ENCODE measurements around the gene RPP30.

Gene RPP30

GRCh38 chr10:90871766-90872647, at the start of gene RPP30:
RPP30 (plus strand) TSS chr10:90871974; CDS start chr10:90871987, 13 bp downstream.
- peaks cover 10% of the 10 kb centered on the region; the same call in 1 of the 2 replicates for H3K36me3 ChIP-seq (replicated peaks; ENCODE audit: insufficient read depth, low read length)
- peaks cover 42% of the 10 kb centered on the region for H3K79me2 ChIP-seq (ENCODE audit: low read length)
- peak within 1 kb of the TSS; percentile 88 for H3K4me2 ChIP-seq (ENCODE audit: low read depth, low read length)
- H2AFZ ChIP-seq (ENCODE audit: low read length): peak within 1 kb of the TSS; percentile 97
- H3K27me3 ChIP-seq (replicated peaks; ENCODE audit: insufficient read depth, low read length): no peaks in the 10 kb centered on the region
- no peaks in the 10 kb centered on the region for H3F3A ChIP-seq (ENCODE audit: insufficient read depth, low read length)
- TF ChIP-seq, protein P1, sequence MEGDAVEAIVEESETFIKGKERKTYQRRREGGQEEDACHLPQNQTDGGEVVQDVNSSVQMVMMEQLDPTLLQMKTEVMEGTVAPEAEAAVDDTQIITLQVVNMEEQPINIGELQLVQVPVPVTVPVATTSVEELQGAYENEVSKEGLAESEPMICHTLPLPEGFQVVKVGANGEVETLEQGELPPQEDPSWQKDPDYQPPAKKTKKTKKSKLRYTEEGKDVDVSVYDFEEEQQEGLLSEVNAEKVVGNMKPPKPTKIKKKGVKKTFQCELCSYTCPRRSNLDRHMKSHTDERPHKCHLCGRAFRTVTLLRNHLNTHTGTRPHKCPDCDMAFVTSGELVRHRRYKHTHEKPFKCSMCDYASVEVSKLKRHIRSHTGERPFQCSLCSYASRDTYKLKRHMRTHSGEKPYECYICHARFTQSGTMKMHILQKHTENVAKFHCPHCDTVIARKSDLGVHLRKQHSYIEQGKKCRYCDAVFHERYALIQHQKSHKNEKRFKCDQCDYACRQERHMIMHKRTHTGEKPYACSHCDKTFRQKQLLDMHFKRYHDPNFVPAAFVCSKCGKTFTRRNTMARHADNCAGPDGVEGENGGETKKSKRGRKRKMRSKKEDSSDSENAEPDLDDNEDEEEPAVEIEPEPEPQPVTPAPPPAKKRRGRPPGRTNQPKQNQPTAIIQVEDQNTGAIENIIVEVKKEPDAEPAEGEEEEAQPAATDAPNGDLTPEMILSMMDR (IDR thresholded peaks at IDR 0.05; ENCODE audit: low read length): no peak
- TF ChIP-seq EZH2phosphoT487 (IDR thresholded peaks at IDR 0.05; ENCODE audit: low read length): no peak
- no peak for TF ChIP-seq EZH2 (optimal IDR thresholded peaks at IDR 0.05; ENCODE audit: low read depth, low read length)
- H3K4me3 ChIP-seq (ENCODE audit: low read length): peak within 1 kb of the TSS; percentile 93
- peaks cover 18% of the 10 kb centered on the region for H3K4me1 ChIP-seq (ENCODE audit: low read length)
- peak within 1 kb of the TSS; percentile 84 for H3K9ac ChIP-seq (ENCODE audit: low read length)
- peak within 1 kb of the TSS; percentile 38; the same call in 1 of the 2 replicates for H3K27ac ChIP-seq (ENCODE audit: low read length)
- no peaks in the 10 kb centered on the region for H3K9me3 ChIP-seq (replicated peaks; ENCODE audit: insufficient read depth, low read length)
- no peaks in the 10 kb centered on the region for H3K9me2 ChIP-seq (replicated peaks; ENCODE audit: insufficient read depth, low read length)
- H4K20me1 ChIP-seq (ENCODE audit: insufficient read depth, low read length): no peaks in the 10 kb centered on the region
- peak; percentile 91 for DNase-seq

GRCh38 chr10:90822508-90822907, 49.3 kb upstream of the RPP30 start:
- no peak overlapping the region for H3K4me2 ChIP-seq (ENCODE audit: low read depth, low read length)
- no peaks in the 10 kb centered on the region for H3F3A ChIP-seq (ENCODE audit: insufficient read depth, low read length)
- H3K79me2 ChIP-seq (ENCODE audit: low read length): no peaks in the 10 kb centered on the region
- DNase-seq: no peak
- no peaks in the 10 kb centered on the region for H3K4me1 ChIP-seq (ENCODE audit: low read length)
- TF ChIP-seq, protein P1 (IDR thresholded peaks at IDR 0.05; ENCODE audit: low read length): no peak
- TF ChIP-seq EZH2 (optimal IDR thresholded peaks at IDR 0.05; ENCODE audit: low read depth, low read length): no peak
- no peak for TF ChIP-seq EZH2phosphoT487 (IDR thresholded peaks at IDR 0.05; ENCODE audit: low read length)
- H4K20me1 ChIP-seq (ENCODE audit: insufficient read depth, low read length): no peaks in the 10 kb centered on the region
- H3K9ac ChIP-seq (ENCODE audit: low read length): no peak overlapping the region
- H2AFZ ChIP-seq (ENCODE audit: low read length): no peak overlapping the region
- H3K9me2 ChIP-seq (replicated peaks; ENCODE audit: insufficient read depth, low read length): no peaks in the 10 kb centered on the region
- no peaks in the 10 kb centered on the region for H3K27me3 ChIP-seq (replicated peaks; ENCODE audit: insufficient read depth, low read length)
- H3K4me3 ChIP-seq (ENCODE audit: low read length): no peak overlapping the region
- H3K36me3 ChIP-seq (replicated peaks; ENCODE audit: insufficient read depth, low read length): no peaks in the 10 kb centered on the region
- H3K27ac ChIP-seq (ENCODE audit: low read length): no peak overlapping the region
- H3K9me3 ChIP-seq (replicated peaks; ENCODE audit: insufficient read depth, low read length): no peaks in the 10 kb centered on the region

DNA sequence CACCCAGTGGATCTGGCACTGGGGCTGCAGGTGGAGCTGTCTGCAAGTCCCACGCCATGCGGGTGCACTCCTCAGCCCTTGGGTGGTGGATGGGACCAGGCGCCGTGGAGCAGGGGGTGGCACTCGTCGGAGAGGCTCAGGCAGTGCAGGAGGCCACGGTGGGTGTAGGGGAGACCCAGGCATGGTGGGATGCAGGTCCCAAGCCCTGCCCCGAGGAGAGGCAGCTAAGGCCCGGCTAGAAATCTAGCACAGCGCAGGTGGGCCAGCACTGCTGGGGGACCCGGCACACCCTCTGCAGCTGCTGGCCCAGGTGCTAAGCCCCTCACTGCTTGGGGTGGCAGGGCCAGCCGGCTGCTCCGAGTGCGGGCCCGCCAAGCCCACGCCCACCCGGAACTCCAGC, 39.7 kb upstream of the RPP30 start:
- no peak overlapping the region for H3K4me3 ChIP-seq (ENCODE audit: low read length)
- H3K27ac ChIP-seq (ENCODE audit: low read length): no peak overlapping the region
- no peaks in the 10 kb centered on the region for H3K9me2 ChIP-seq (replicated peaks; ENCODE audit: insufficient read depth, low read length)
- no peak overlapping the region for H3K9ac ChIP-seq (ENCODE audit: low read length)
- H3K9me3 ChIP-seq (replicated peaks; ENCODE audit: insufficient read depth, low read length): no peaks in the 10 kb centered on the region
- no peak overlapping the region for H2AFZ ChIP-seq (ENCODE audit: low read length)
- no peak for TF ChIP-seq EZH2 (optimal IDR thresholded peaks at IDR 0.05; ENCODE audit: low read depth, low read length)
- no peak for TF ChIP-seq EZH2phosphoT487 (IDR thresholded peaks at IDR 0.05; ENCODE audit: low read length)
- TF ChIP-seq, protein P1 (IDR thresholded peaks at IDR 0.05; ENCODE audit: low read length): no peak
- DNase-seq: no peak
- H3K4me2 ChIP-seq (ENCODE audit: low read depth, low read length): no peak overlapping the region
- H3K4me1 ChIP-seq (ENCODE audit: low read length): no peaks in the 10 kb centered on the region
- no peaks in the 10 kb centered on the region for H3K79me2 ChIP-seq (ENCODE audit: low read length)
- H3K27me3 ChIP-seq (replicated peaks; ENCODE audit: insufficient read depth, low read length): no peaks in the 10 kb centered on the region
- no peaks in the 10 kb centered on the region for H3K36me3 ChIP-seq (replicated peaks; ENCODE audit: insufficient read depth, low read length)
- H4K20me1 ChIP-seq (ENCODE audit: insufficient read depth, low read length): no peaks in the 10 kb centered on the region
- no peaks in the 10 kb centered on the region for H3F3A ChIP-seq (ENCODE audit: insufficient read depth, low read length)
